HepG2 (cell line): Measurements from ENCODE around the gene EZH1. TPM values are rescaled to one million over a fixed set of nuclear protein-coding genes. Genes with fewer than 3 reads are reported as not detected.

Experiments used
- BCL6 ChIP-seq: IDR thresholded peaks from 2 replicates; pipeline ENCODE4 v1.6.1; 2016; ENCODE audit warnings: missing genetic modification reagents, missing compliant biosample characterization
- BORCS8-MEF2B ChIP-seq: sonication (generic); formaldehyde crosslinking; IDR thresholded peaks from 2 replicates; pipeline ENCODE4 v1.8.0; 2022; ENCODE audit warnings: mild to moderate bottlenecking, missing genetic modification reagents
- ERF ChIP-seq: IDR thresholded peaks from 2 replicates; pipeline ENCODE4 v1.6.1; 2018; ENCODE audit warnings: missing biosample characterization, missing genetic modification reagents
- KLF15 ChIP-seq: sonication (generic); formaldehyde crosslinking; IDR thresholded peaks from 2 replicates; pipeline ENCODE4 v1.8.1; 2023; ENCODE audit warnings: borderline replicate concordance, mild to moderate bottlenecking, inconsistent platforms, missing genetic modification reagents, mixed read lengths
- NR2F2 ChIP-seq: IDR thresholded peaks from 2 replicates; pipeline ENCODE4 v1.6.1; 2012; ENCODE audit warnings: low read depth, inconsistent platforms, borderline replicate concordance
- SIX4 ChIP-seq: sonication (generic); formaldehyde crosslinking; IDR thresholded peaks from 2 replicates; pipeline ENCODE4 v1.4.0; 2020; ENCODE audit warnings: missing genetic modification reagents
- SOX13 ChIP-seq, 3 experiments: fragments of 450-650 bp in 1 of 3; sonication (generic) in 1 of 3; formaldehyde crosslinking in 1 of 3; IDR thresholded peaks in 2 of 3; conservative IDR thresholded peaks in 1 of 3; 2 replicates each; pipeline versions ENCODE4 v1.5.0 to v1.6.1; 2016 to 2020; ENCODE audit warnings: antibody characterized with exemption in 1 of 3, mild to moderate bottlenecking in 1 of 3, missing compliant biosample characterization in 1 of 3, missing genetic modification reagents in 1 of 3, moderate library complexity in 1 of 3
- SSRP1 ChIP-seq: IDR thresholded peaks from 2 replicates; pipeline ENCODE4 v1.6.1; 2016; ENCODE audit warnings: control low read depth
- TP53 ChIP-seq: sonication (generic); formaldehyde crosslinking; conservative IDR thresholded peaks from 2 replicates; pipeline ENCODE4 v1.4.0; 2020; ENCODE audit warnings: missing genetic modification reagents
- ZNF138 ChIP-seq: sonication (generic); formaldehyde crosslinking; IDR thresholded peaks from 2 replicates; pipeline ENCODE4 v1.5.0; 2020; ENCODE audit warnings: mild to moderate bottlenecking, low read depth, missing genetic modification reagents
- ZNF18 ChIP-seq: sonication (generic); formaldehyde crosslinking; IDR thresholded peaks from 2 replicates; pipeline ENCODE4 v1.8.0; 2022; ENCODE audit warnings: mild to moderate bottlenecking, missing genetic modification reagents; ENCODE audit not compliant: insufficient replicate concordance
- ZNF280B ChIP-seq: sonication (generic); formaldehyde crosslinking; IDR thresholded peaks from 2 replicates; pipeline ENCODE4 v1.5.0; 2020; ENCODE audit warnings: missing genetic modification reagents, mild to moderate bottlenecking, borderline replicate concordance
- ZNF367 ChIP-seq: sonication (generic); formaldehyde crosslinking; IDR thresholded peaks from 2 replicates; pipeline ENCODE4 v1.4.0; 2020; ENCODE audit warnings: missing genetic modification reagents, borderline replicate concordance
- ZNF549 ChIP-seq: sonication (generic); formaldehyde crosslinking; IDR thresholded peaks from 2 replicates; pipeline ENCODE4 v1.5.0; 2020; ENCODE audit warnings: missing genetic modification reagents
- ZNF550 ChIP-seq: sonication (generic); formaldehyde crosslinking; IDR thresholded peaks from 2 replicates; pipeline ENCODE4 v1.4.0; 2020; ENCODE audit warnings: mild to moderate bottlenecking, missing genetic modification reagents, borderline replicate concordance
- ZNF724P ChIP-seq: sonication (generic); formaldehyde crosslinking; IDR thresholded peaks from 2 replicates; pipeline ENCODE4 v1.8.0; 2022; ENCODE audit warnings: missing genetic modification reagents, borderline replicate concordance
- ZNF740 ChIP-seq: sonication (generic); formaldehyde crosslinking; IDR thresholded peaks from 2 replicates; pipeline ENCODE4 v1.4.0; 2020; ENCODE audit warnings: missing genetic modification reagents
- ZSCAN12 ChIP-seq: sonication (generic); formaldehyde crosslinking; IDR thresholded peaks from 2 replicates; pipeline ENCODE4 v1.9.0; 2021; ENCODE audit warnings: mild to moderate bottlenecking, missing genetic modification reagents
- polyA plus RNA-seq, 8 experiments: library from polyadenylated mRNA; depleted of rRNA in 3 of 8; stranded (reverse) in 7 of 8; unstranded in 1 of 8; fragments of >200 nt; fragmentation: Illumina TruSeq in 4 of 8; extraction: Trizol in 4 of 8; gene quantifications; 2 replicates each; pipeline versions ENCODE4 v1.2.1 to v1.2.3, GENCODE V29; 2011 to 2016; ENCODE audit warnings: low read depth in 4 of 8, missing spikeins in 1 of 8, mixed read lengths in 1 of 8; ENCODE audit not compliant: insufficient read depth in 1 of 8
- total RNA-seq, 5 experiments: library from RNA; depleted of rRNA; stranded (reverse); fragments of >200 nt; fragmentation: Illumina TruSeq; extraction: Trizol; gene quantifications; 2 replicates each; pipeline ENCODE4 v1.2.3, GENCODE V29; 2016; ENCODE audit warnings: low read depth in 1 of 5
- TF ChIP-seq, protein P1 (sequence below): sonication (generic); formaldehyde crosslinking; IDR thresholded peaks from 2 replicates; pipeline ENCODE4 v1.4.0; 2020; ENCODE audit warnings: missing genetic modification reagents
- TF ChIP-seq, protein P2 (sequence below), 2 experiments: fragments of 450-650 bp in 1 of 2; sonication (generic) in 1 of 2; formaldehyde crosslinking; IDR thresholded peaks; 2 replicates each; pipeline versions ENCODE4 v1.5.0 to v1.8.0; 2020 to 2022; ENCODE audit warnings: mild to moderate bottlenecking in 1 of 2, missing genetic modification reagents in 1 of 2
- TF ChIP-seq, protein P3 (sequence below): IDR thresholded peaks from 2 replicates; pipeline ENCODE4 v1.6.1; 2016; ENCODE audit warnings: control low read depth

The EZH1 gene
- total and polyA plus RNA-seq, 2 of the 13 experiments (the other 11 are each of a cell fraction or from before 2014, with no cell fraction given): 11.6 to 24.0 TPM

DNA sequence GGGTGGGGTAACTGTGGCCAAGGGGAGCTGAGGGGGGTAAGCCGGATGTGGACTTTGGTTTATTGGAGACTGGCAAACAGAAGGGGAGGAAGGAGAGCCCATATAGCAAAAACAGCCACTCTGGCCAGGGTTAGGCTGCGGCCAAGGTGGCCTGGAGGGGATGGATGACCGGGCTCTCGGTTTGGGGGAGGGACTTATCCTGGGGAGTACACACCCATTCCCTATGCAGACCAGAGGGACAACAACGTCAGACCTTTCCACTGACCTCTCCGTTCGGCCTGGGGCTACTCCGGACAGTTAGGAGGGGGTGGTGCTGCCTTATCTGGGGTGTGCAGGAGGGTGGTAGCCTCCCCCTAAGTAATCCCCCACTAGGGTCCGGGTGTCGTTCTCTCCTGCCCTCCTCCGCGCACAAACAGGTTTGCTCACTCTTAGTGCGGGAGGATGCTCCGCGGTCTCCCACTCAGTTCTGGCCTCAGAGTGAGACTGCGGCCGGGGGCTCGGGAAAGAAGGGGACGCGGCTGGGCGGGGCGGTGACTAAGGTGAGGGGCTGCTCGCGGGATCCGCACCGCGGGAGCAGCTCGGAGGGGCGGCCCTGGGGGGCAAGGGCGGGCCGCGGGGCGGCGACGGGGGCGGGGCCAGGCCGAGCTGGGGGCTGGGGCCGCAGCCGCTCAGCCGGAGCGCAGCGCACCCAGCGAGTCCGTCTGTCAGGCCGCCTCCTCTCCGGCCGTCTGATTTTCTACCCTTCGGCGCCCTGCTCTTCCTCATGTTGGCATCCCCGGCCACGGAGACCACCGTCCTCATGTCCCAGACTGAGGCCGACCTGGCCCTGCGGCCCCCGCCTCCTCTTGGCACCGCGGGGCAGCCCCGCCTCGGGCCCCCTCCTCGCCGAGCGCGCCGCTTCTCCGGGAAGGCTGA, 35.4 kb upstream of the EZH1 start, which contains the start of gene WNK4 (continued):
- TF ChIP-seq ZNF740: no peak
- TF ChIP-seq KLF15 (CRISPR knock-in tag): no peak
- TF ChIP-seq SIX4 (CRISPR knock-in tag): no peak; the same call in 1 of the 2 replicates
- peak; percentile 18; the same call in 1 of the 2 replicates for TF ChIP-seq NR2F2
- TF ChIP-seq ZNF280B (CRISPR knock-in tag): no peak
- TF ChIP-seq, protein P1, sequence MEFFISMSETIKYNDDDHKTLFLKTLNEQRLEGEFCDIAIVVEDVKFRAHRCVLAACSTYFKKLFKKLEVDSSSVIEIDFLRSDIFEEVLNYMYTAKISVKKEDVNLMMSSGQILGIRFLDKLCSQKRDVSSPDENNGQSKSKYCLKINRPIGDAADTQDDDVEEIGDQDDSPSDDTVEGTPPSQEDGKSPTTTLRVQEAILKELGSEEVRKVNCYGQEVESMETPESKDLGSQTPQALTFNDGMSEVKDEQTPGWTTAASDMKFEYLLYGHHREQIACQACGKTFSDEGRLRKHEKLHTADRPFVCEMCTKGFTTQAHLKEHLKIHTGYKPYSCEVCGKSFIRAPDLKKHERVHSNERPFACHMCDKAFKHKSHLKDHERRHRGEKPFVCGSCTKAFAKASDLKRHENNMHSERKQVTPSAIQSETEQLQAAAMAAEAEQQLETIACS (CRISPR knock-in tag): peak; percentile 38; the same call in 1 of the 2 replicates
- peak; percentile 82 for TF ChIP-seq ZNF724P
- TF ChIP-seq ZNF367 (CRISPR knock-in tag): no peak
- TF ChIP-seq, protein P2, sequence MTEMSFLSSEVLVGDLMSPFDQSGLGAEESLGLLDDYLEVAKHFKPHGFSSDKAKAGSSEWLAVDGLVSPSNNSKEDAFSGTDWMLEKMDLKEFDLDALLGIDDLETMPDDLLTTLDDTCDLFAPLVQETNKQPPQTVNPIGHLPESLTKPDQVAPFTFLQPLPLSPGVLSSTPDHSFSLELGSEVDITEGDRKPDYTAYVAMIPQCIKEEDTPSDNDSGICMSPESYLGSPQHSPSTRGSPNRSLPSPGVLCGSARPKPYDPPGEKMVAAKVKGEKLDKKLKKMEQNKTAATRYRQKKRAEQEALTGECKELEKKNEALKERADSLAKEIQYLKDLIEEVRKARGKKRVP (CRISPR knock-in tag; IDR thresholded peaks at IDR 0.05): no peak; a peak in 1 of 4 replicates
- peak; percentile 99 for TF ChIP-seq SSRP1 (CRISPR knock-in tag)
- 0 out of 2 replicates have a peak, but pooled peaks have one; percentile 57 for TF ChIP-seq TP53
- no peak for TF ChIP-seq ZNF550
- peak; percentile 30; the same call in 1 of the 2 replicates for TF ChIP-seq SOX13 (IDR thresholded peaks at IDR 0.05)
- TF ChIP-seq SOX13 (CRISPR knock-in tag; conservative IDR thresholded peaks at IDR 0.05 in 1 of 2, IDR thresholded peaks at IDR 0.05 in 1 of 2): peak in 1 of 2 experiments; percentile 69; a peak in 2 of 4 replicates
- peak; percentile 57 for TF ChIP-seq BCL6 (CRISPR knock-in tag)
- no peak for TF ChIP-seq ZNF138 (CRISPR knock-in tag)
- TF ChIP-seq ZSCAN12 (CRISPR knock-in tag): no peak
- peak; percentile 70; the same call in 1 of the 2 replicates for TF ChIP-seq BORCS8-MEF2B (CRISPR knock-in tag)
- no peak for TF ChIP-seq ZNF549 (CRISPR knock-in tag)
- peak; percentile 98 for TF ChIP-seq ERF
- TF ChIP-seq, protein P3, sequence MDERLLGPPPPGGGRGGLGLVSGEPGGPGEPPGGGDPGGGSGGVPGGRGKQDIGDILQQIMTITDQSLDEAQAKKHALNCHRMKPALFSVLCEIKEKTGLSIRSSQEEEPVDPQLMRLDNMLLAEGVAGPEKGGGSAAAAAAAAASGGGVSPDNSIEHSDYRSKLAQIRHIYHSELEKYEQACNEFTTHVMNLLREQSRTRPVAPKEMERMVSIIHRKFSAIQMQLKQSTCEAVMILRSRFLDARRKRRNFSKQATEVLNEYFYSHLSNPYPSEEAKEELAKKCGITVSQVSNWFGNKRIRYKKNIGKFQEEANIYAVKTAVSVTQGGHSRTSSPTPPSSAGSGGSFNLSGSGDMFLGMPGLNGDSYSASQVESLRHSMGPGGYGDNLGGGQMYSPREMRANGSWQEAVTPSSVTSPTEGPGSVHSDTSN (CRISPR knock-in tag): 0 out of 2 replicates have a peak, but pooled peaks have one; percentile 4
- no peak for TF ChIP-seq ZNF18
